GM21515 (cell line): Measurements from ENCODE around the gene PPP1R14B.

Experiments used
- ATAC-seq: cut with Tn5 transposase; IDR thresholded peaks from one replicate; pipeline ENCODE4 v1.9.1; 2021; ENCODE audit not compliant: unreplicated experiment

The PPP1R14B gene

GRCh38 chr11:64246871-64247728 is at the start of gene PPP1R14B:
Gene PPP1R14B (minus strand): TSS chr11:64246943. CDS start chr11:64246673, 270 bp downstream.
- ATAC-seq: no peak

GRCh38 chr11:64296236-64296635 is 49.5 kb upstream of the PPP1R14B start:
- ATAC-seq: no peak

GRCh38 chr11:64295760-64296159 is 49.0 kb upstream of the PPP1R14B start:
- no peak for ATAC-seq

GRCh38 chr11:64294774-64295173 is 48.0 kb upstream of the PPP1R14B start:
- no peak for ATAC-seq

- no peak for ATAC-seq
Measured at GRCh38 chr11:64292460-64293254, 45.9 kb upstream of the PPP1R14B start.

- no peak for ATAC-seq
Measured at GRCh38 chr11:64291752-64292459, 45.2 kb upstream of the PPP1R14B start.

GRCh38 chr11:64291262-64291751 is 44.6 kb upstream of the PPP1R14B start, which contains the start of gene KCNK4:
Gene KCNK4 (plus strand): TSS chr11:64291302. CDS start chr11:64293019, 1,717 bp downstream.
- no peak for ATAC-seq

GRCh38 chr11:64290352-64291261 is 43.9 kb upstream of the PPP1R14B start:
- ATAC-seq: no peak

- ATAC-seq: no peak
Measured at GRCh38 chr11:64289002-64289564, 42.3 kb upstream of the PPP1R14B start.

GRCh38 chr11:64288353-64288750 is 41.6 kb upstream of the PPP1R14B start:
- ATAC-seq: no peak

- ATAC-seq: no peak
Measured at GRCh38 chr11:64287676-64288352, 41.1 kb upstream of the PPP1R14B start.

- ATAC-seq: no peak
Measured at GRCh38 chr11:64286801-64287159, 40.0 kb upstream of the PPP1R14B start.

- ATAC-seq: no peak
Measured at GRCh38 chr11:64285885-64286800, 39.4 kb upstream of the PPP1R14B start.

GRCh38 chr11:64284962-64285884 is 38.5 kb upstream of the PPP1R14B start, which contains the start of gene GPR137:
Gene GPR137 (plus strand): TSS chr11:64285848. CDS start chr11:64286525, 677 bp downstream.
- peak; percentile 55 for ATAC-seq

- peak; percentile 58 for ATAC-seq
Measured at GRCh38 chr11:64284048-64284961, 37.6 kb upstream of the PPP1R14B start, which contains the start of gene BAD. Gene BAD (minus strand): TSS chr11:64284665. CDS start chr11:64284368, 297 bp downstream.

GRCh38 chr11:64283092-64283491 is 36.3 kb upstream of the PPP1R14B start:
- no peak for ATAC-seq
